HAP-1 (cell line): ENCODE results near the gene ALG2.
A peak's percentile ranks its signal among the peaks of the same experiment; 100 is the strongest.

Experiments used
- DNase-seq, 2 experiments: peaks; one replicate each; pipeline ENCODE4 v3.0.0-alpha.2; 2016 to 2020; ENCODE audit warnings: low spot score in 2 of 2
- H3K27me3 ChIP-seq: fragments of 250-450 bp; sonication (Bioruptor Pico); 2 replicates; pipeline ENCODE4 v1.5.1; 2020; ENCODE audit warnings: low read depth, mild to moderate bottlenecking, moderate library complexity
- H3K36me3 ChIP-seq: fragments of 250-450 bp; sonication (Bioruptor Pico); replicated peaks from 2 replicates; pipeline ENCODE4 v1.5.1; 2020; ENCODE audit warnings: mild to moderate bottlenecking
- H3K4me1 ChIP-seq: fragments of 250-450 bp; sonication (Bioruptor Pico); 2 replicates; pipeline ENCODE4 v1.5.1; 2020; ENCODE audit warnings: mild to moderate bottlenecking
- H3K4me3 ChIP-seq: fragments of 250-450 bp; sonication (Bioruptor Pico); 2 replicates; pipeline ENCODE4 v1.5.1; 2020; ENCODE audit warnings: mild to moderate bottlenecking, moderate library complexity
- H3K9me3 ChIP-seq: fragments of 250-450 bp; sonication (Bioruptor Pico); 2 replicates; pipeline ENCODE4 v1.5.1; 2020; ENCODE audit warnings: mild to moderate bottlenecking, moderate library complexity
- in situ Hi-C: fragments of 300-500 bp; cut with MboI; formaldehyde crosslinking; loops from 3 replicates; pipeline ENCODE4 v1.14.3; 2020; ENCODE audit warnings: low sequenced_read_pairs, inconsistent platforms, mixed read lengths

The ALG2 gene

GRCh38 chr9:99221621-99222415 is at the start of gene ALG2, which contains the start of gene SEC61B:
TSS of gene ALG2 (minus strand) at chr9:99221942. CDS start at chr9:99221894, 48 bp downstream.
TSS of gene SEC61B (plus strand) at chr9:99222282. CDS start at chr9:99222364, 82 bp downstream.
- H3K9me3 ChIP-seq, result no peaks in the 10 kb centered on the region
- in situ Hi-C loops, result no loop called here
- peak within 1 kb of the TSS; percentile 98 for H3K4me3 ChIP-seq
- peaks cover 9% of the 10 kb centered on the region for H3K4me1 ChIP-seq
- peak; percentile 91 to 96 for DNase-seq
- peaks cover 35% of the 10 kb centered on the region for H3K36me3 ChIP-seq
- H3K27me3 ChIP-seq, result no peaks in the 10 kb centered on the region

- DNase-seq, result no peak
- Histone ChIP-seq H3K9me3 (no peaks in the 10 kb centered on the region), H3K27me3 (peaks cover 5% of the 10 kb centered on the region; the same call in 1 of the 2 replicates), H3K4me1 (no peaks in the 10 kb centered on the region), H3K4me3 (no peak overlapping the region), H3K36me3 (no peaks in the 10 kb centered on the region)
- in situ Hi-C loops, result no loop called here
Measured at GRCh38 chr9:99270491-99270890, 48.7 kb upstream of the ALG2 start.

- no peaks in the 10 kb centered on the region for H3K4me1 ChIP-seq
- no peaks in the 10 kb centered on the region for H3K9me3 ChIP-seq
- H3K4me3 ChIP-seq, result no peak overlapping the region
- H3K36me3 ChIP-seq, result no peaks in the 10 kb centered on the region
- DNase-seq, result no peak
- in situ Hi-C loops, result no loop called here
- H3K27me3 ChIP-seq, result peaks cover 5% of the 10 kb centered on the region; the same call in 1 of the 2 replicates
Measured at GRCh38 chr9:99269416-99269815, 47.7 kb upstream of the ALG2 start.

- Histone ChIP-seq H3K27me3 (peaks cover 7% of the 10 kb centered on the region; the same call in 1 of the 2 replicates), H3K9me3 (no peaks in the 10 kb centered on the region), H3K4me3 (no peak overlapping the region), H3K36me3 (no peaks in the 10 kb centered on the region), H3K4me1 (no peaks in the 10 kb centered on the region)
- peak; percentile 47 to 87 for DNase-seq
- in situ Hi-C loops, result no loop called here
Measured at GRCh38 chr9:99266255-99267023, 44.7 kb upstream of the ALG2 start.

GRCh38 chr9:99265691-99266090 is 43.9 kb upstream of the ALG2 start:
- Histone ChIP-seq H3K4me3 (no peak overlapping the region), H3K9me3 (no peaks in the 10 kb centered on the region), H3K4me1 (no peaks in the 10 kb centered on the region), H3K36me3 (no peaks in the 10 kb centered on the region), H3K27me3 (peaks cover 7% of the 10 kb centered on the region; the same call in 1 of the 2 replicates)
- in situ Hi-C loops, result no loop called here
- DNase-seq, result no peak

- in situ Hi-C loops, result no loop called here
- peak in 1 of 2 experiments; percentile 30 for DNase-seq
- 0 out of 2 replicates have a peak, but pooled peaks cover 2% of the 10 kb centered on the region for H3K27me3 ChIP-seq
- H3K4me1 ChIP-seq, result no peaks in the 10 kb centered on the region
- no peaks in the 10 kb centered on the region for H3K36me3 ChIP-seq
- H3K9me3 ChIP-seq, result no peaks in the 10 kb centered on the region
- no peak overlapping the region for H3K4me3 ChIP-seq
Measured at GRCh38 chr9:99264070-99264680, 42.4 kb upstream of the ALG2 start.

- DNase-seq, result no peak
- no peaks in the 10 kb centered on the region for H3K4me1 ChIP-seq
- in situ Hi-C loops, result no loop called here
- H3K27me3 ChIP-seq, result 0 out of 2 replicates have a peak, but pooled peaks cover 2% of the 10 kb centered on the region
- no peaks in the 10 kb centered on the region for H3K36me3 ChIP-seq
- no peaks in the 10 kb centered on the region for H3K9me3 ChIP-seq
- H3K4me3 ChIP-seq, result no peak overlapping the region
Measured at GRCh38 chr9:99262949-99263418, 41.2 kb upstream of the ALG2 start.

GRCh38 chr9:99261923-99262322 is 40.2 kb upstream of the ALG2 start:
- Histone ChIP-seq H3K9me3 (no peaks in the 10 kb centered on the region), H3K27me3 (0 out of 2 replicates have a peak, but pooled peaks cover 2% of the 10 kb centered on the region), H3K4me1 (no peaks in the 10 kb centered on the region), H3K36me3 (no peaks in the 10 kb centered on the region), H3K4me3 (no peak overlapping the region)
- in situ Hi-C loops, result no loop called here
- DNase-seq, result no peak

GRCh38 chr9:99259231-99259918 is 37.6 kb upstream of the ALG2 start:
- no peaks in the 10 kb centered on the region for H3K36me3 ChIP-seq
- 0 out of 2 replicates have a peak, but pooled peaks cover 2% of the 10 kb centered on the region for H3K27me3 ChIP-seq
- no peak overlapping the region for H3K4me3 ChIP-seq
- in situ Hi-C loops, result no loop called here
- H3K4me1 ChIP-seq, result no peaks in the 10 kb centered on the region
- DNase-seq, result no peak
- no peaks in the 10 kb centered on the region for H3K9me3 ChIP-seq

GRCh38 chr9:99257723-99258389 is 36.1 kb upstream of the ALG2 start:
- Histone ChIP-seq H3K27me3 (no peaks in the 10 kb centered on the region), H3K9me3 (no peaks in the 10 kb centered on the region), H3K36me3 (no peaks in the 10 kb centered on the region), H3K4me3 (no peak overlapping the region), H3K4me1 (no peaks in the 10 kb centered on the region)
- DNase-seq, result no peak
- in situ Hi-C loops, result no loop called here

GRCh38 chr9:99255651-99256050 is 33.9 kb upstream of the ALG2 start:
- Histone ChIP-seq H3K4me1 (no peaks in the 10 kb centered on the region), H3K36me3 (no peaks in the 10 kb centered on the region), H3K4me3 (no peak overlapping the region), H3K9me3 (no peaks in the 10 kb centered on the region), H3K27me3 (no peaks in the 10 kb centered on the region)
- DNase-seq, result no peak
- in situ Hi-C loops, result no loop called here

- no peak overlapping the region for H3K4me3 ChIP-seq
- in situ Hi-C loops, result no loop called here
- H3K4me1 ChIP-seq, result no peaks in the 10 kb centered on the region
- DNase-seq, result no peak
- H3K27me3 ChIP-seq, result no peaks in the 10 kb centered on the region
- H3K9me3 ChIP-seq, result no peaks in the 10 kb centered on the region
- no peaks in the 10 kb centered on the region for H3K36me3 ChIP-seq
Measured at GRCh38 chr9:99253772-99254431, 32.2 kb upstream of the ALG2 start.
